ENCODE measurements around the gene BAG3. TPM values are rescaled to one million over a fixed set of nuclear protein-coding genes. Genes with fewer than 3 reads are reported as not detected.

BAG3 gene
- total RNA-seq, 6 experiments from 2014 or later = 12.5 to 26.0 (median 18.2) TPM

DNA sequence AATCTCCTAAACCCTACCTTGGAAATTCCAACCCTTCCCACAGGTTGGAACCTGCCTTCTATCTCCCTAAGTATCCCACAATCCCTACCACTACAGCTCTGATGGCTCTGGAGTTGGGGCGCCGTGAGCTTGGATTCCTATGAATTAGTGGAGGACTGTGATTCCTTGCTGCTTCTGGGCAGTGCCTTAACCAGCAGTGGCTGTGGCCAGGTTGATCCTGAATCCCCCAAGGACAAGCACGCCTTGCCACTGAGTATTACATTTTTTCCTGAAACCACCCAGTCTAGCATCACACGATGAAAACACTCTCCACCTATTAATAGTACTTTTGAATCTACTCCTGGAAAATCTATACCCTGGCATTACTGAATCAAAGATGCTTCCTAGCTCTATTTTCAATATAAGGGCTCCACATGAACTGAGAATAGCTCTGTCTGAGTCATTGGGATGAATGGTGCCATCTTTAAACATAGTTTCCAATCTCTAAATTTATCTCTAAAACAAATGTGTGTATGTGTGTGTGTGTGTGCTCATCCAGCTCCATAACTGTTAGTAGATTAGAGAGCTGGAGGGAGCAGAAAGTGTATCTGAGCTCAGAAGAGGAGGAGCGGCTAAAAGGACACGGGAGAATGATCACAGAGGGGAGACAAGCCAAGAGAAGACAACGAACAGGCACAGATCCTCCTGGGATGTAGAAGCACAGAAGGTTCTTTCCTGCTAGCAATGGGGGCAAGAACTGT lies 62.7 kb downstream of the BAG3 start:
- no peak for ATAC-seq
- Histone ChIP-seq H3K4me3 (no peak overlapping the region), H3K36me3 (no peaks in the 10 kb centered on the region), H3K9me3 (no peaks in the 10 kb centered on the region), H3K27me3 (no peaks in the 10 kb centered on the region), H3K4me1 (no peaks in the 10 kb centered on the region), H3K27ac (no peak overlapping the region)
- no peak for DNase-seq
- 76% methylated on average over 5 of the region's 7 CpGs for WGBS (ENCODE audit: insufficient coverage, low coverage, low lambda C conversion rate, missing lambda C conversion rate)
- no peak for TF ChIP-seq POLR2A (IDR thresholded peaks at IDR 0.05)
- TF ChIP-seq, protein P1, sequence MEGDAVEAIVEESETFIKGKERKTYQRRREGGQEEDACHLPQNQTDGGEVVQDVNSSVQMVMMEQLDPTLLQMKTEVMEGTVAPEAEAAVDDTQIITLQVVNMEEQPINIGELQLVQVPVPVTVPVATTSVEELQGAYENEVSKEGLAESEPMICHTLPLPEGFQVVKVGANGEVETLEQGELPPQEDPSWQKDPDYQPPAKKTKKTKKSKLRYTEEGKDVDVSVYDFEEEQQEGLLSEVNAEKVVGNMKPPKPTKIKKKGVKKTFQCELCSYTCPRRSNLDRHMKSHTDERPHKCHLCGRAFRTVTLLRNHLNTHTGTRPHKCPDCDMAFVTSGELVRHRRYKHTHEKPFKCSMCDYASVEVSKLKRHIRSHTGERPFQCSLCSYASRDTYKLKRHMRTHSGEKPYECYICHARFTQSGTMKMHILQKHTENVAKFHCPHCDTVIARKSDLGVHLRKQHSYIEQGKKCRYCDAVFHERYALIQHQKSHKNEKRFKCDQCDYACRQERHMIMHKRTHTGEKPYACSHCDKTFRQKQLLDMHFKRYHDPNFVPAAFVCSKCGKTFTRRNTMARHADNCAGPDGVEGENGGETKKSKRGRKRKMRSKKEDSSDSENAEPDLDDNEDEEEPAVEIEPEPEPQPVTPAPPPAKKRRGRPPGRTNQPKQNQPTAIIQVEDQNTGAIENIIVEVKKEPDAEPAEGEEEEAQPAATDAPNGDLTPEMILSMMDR (IDR thresholded peaks at IDR 0.05) = no peak
- intact Hi-C loops (cut with DNase I) = no loop called here

DNA sequence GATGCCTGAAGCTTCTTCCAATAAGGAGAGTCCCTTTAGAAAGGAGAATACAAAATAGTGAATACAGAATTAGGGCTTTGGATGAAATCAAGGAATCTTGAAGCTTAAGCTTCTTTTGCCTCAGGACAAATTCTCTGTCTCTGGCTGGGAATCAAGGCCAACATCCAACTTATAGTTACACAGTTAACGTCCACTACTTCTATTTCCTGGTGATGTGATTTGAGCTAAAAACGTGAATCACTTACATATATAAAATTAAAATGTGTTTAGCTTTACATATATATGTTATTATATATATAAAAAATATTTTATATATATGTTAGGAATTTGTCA lies 63.3 kb downstream of the BAG3 start:
- TF ChIP-seq, protein P1 (IDR thresholded peaks at IDR 0.05) = no peak
- TF ChIP-seq POLR2A (IDR thresholded peaks at IDR 0.05) = no peak
- no peak overlapping the region for H3K27ac ChIP-seq

DNA sequence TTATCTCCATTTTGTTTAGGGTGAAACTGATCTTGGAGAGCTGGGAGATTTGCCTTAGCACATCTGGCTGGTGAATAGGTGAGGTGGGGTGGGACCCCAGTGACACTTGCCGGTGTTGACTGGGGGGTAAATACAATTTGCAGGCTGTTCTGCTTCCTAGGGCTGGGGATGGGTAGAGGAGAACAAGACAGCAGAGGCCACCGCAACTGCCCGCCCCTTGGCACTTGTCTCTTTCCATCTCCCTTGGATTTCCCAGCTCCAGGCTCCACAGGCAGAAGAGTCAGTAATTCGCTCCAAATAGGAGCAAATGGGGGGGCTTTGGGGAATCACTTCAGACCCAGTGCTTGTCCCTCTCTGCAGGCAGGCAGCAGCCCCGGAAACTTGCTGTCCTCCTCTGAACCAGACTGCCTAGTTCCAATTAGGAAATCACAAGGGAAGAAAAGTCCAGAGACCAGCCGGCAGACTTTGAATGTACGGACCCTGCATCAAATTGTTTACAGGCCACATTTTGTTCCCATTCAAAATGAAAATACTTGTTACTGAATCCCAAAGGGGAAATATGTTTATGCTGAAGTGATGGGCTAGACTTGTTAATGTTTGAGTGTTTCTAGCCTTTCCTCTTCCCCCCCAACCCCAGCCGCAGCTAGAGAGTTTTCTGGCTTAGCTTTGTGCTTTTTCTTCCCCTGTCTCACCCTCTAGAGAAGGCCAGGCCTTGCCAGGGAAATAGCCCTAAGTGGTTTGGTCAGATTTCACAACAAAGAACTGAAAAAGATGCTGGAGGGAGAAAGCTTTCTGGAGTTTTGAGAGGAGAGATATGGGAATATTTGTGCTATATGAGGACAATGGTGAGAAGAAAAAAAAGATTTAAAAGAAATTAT lies 64.7 kb downstream of the BAG3 start:
- H3K27ac ChIP-seq = no peak overlapping the region

More for the DNA sequence above, 63.3 kb downstream of the BAG3 start:
- WGBS (ENCODE audit: insufficient coverage, low coverage, low lambda C conversion rate, missing lambda C conversion rate) = 59% methylated on average over 2 of the region's 2 CpGs
- Histone ChIP-seq H3K4me1 (no peaks in the 10 kb centered on the region), H3K27me3 (no peaks in the 10 kb centered on the region), H3K4me3 (no peak overlapping the region), H3K36me3 (no peaks in the 10 kb centered on the region), H3K9me3 (no peaks in the 10 kb centered on the region)
- intact Hi-C loops (cut with DNase I) = no loop called here
- DNase-seq (no peak), ATAC-seq (no peak)

DNA sequence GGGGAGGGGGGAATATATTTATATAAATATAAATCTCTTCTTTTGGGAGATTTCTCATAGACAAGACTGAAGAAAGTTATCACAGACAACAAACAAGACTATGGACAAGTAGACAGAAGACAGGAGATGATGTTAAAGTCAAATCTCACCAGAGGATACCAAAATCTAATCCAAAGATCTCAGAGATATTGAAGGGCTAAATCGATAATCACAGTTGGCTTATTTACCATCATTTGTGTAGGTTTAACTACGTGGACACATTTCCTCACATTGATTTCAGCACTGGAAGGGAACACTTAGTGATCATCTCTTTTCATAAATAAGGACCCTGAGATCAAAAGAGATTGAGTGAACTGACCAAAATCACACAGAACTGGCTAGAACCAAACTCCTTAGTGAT lies 72.0 kb downstream of the BAG3 start:
- H3K36me3 ChIP-seq = no peaks in the 10 kb centered on the region

More for the DNA sequence above, 64.7 kb downstream of the BAG3 start:
- Histone ChIP-seq H3K4me3 (no peak overlapping the region), H3K36me3 (no peaks in the 10 kb centered on the region), H3K27me3 (no peaks in the 10 kb centered on the region), H3K9me3 (no peaks in the 10 kb centered on the region), H3K4me1 (no peaks in the 10 kb centered on the region)
- ATAC-seq = peak in 1 of 4 donors; percentile 23
- no peak for DNase-seq
- no peak for TF ChIP-seq POLR2A (IDR thresholded peaks at IDR 0.05)
- TF ChIP-seq, protein P1 (IDR thresholded peaks at IDR 0.05) = no peak
- 81% methylated on average over 7 of the region's 8 CpGs for WGBS (ENCODE audit: insufficient coverage, low coverage, low lambda C conversion rate, missing lambda C conversion rate)
- intact Hi-C loops (cut with DNase I) = no loop called here

More for the DNA sequence above, 72.0 kb downstream of the BAG3 start:
- no peak for DNase-seq
- H3K9me3 ChIP-seq = no peaks in the 10 kb centered on the region
- no peak overlapping the region for H3K27ac ChIP-seq
- no peak overlapping the region for H3K4me3 ChIP-seq
- no peaks in the 10 kb centered on the region for H3K27me3 ChIP-seq
- H3K4me1 ChIP-seq = peaks cover 0 to 3% (median 0%) of the 10 kb centered on the region in 4 donors
- TF ChIP-seq, protein P1 (IDR thresholded peaks at IDR 0.05) = no peak
- ATAC-seq = no peak
- 53% methylated on average over 2 of the region's 2 CpGs for WGBS (ENCODE audit: insufficient coverage, low coverage, low lambda C conversion rate, missing lambda C conversion rate)
- intact Hi-C loops (cut with DNase I) = no loop called here

Data from right lobe of liver (tissue), 6 donors.